ENCODE results near the gene TRPM8. TPM values are rescaled to one million over a fixed set of nuclear protein-coding genes. Genes with fewer than 3 reads are reported as not detected.

The TRPM8 gene
- total RNA-seq, 1 experiment from 2014 or later, result 3.9 TPM

GRCh38 chr2:234025466-234025865 lies 108.3 kb downstream of the TRPM8 start:
- Histone ChIP-seq H3K36me3 (ENCODE audit: control insufficient read depth, insufficient read depth, low read length) (no peaks in the 10 kb centered on the region), H3K27ac (ENCODE audit: low read length) (no peak overlapping the region), H3K4me1 (ENCODE audit: control insufficient read depth, insufficient read depth, low read length) (no peaks in the 10 kb centered on the region; the same call in 1 of the 2 replicates), H3K27me3 (ENCODE audit: control insufficient read depth, insufficient read depth, low read length) (no peaks in the 10 kb centered on the region), H3K4me3 (ENCODE audit: low read depth in 2 of 2, low read length in 2 of 2) (0 out of 4 replicates have a peak overlapping the region, but pooled peaks of 1 of the 2 experiments have one; percentile 5), H3K9me3 (ENCODE audit: control insufficient read depth, insufficient read depth, low read depth, low read length) (no peaks in the 10 kb centered on the region)
- in situ Hi-C loops (cut with HindIII; ENCODE audit: low pct_unique_long_range_greater_than_20kb, low sequenced_read_pairs), result no loop called here
- intact Hi-C loops (cut with micrococcal nuclease; ENCODE audit: unreplicated experiment), result no loop called here
- DNase-seq (ENCODE audit: low read depth, low spot score), result no peak
- no TSS peak for BruUV-seq (replicated peaks)
- ChIA-PET POLR2A (interaction anchor here (0.6 kb wide), 1 partner anchor 1491 kb away, joined by 10 read pairs; no protein-coding TSS in a partner anchor), CTCF (no interaction called here)
- no peak for TF ChIP-seq POLR2AphosphoS5 (IDR thresholded peaks at IDR 0.05; ENCODE audit: low read depth, low read length)
- no peak for TF ChIP-seq CTCF (IDR thresholded peaks at IDR 0.05)
- TF ChIP-seq SIN3A (IDR thresholded peaks at IDR 0.05; ENCODE audit: borderline replicate concordance, insufficient read depth, low read depth, low read length), result no peak
- TF ChIP-seq, protein P1, sequence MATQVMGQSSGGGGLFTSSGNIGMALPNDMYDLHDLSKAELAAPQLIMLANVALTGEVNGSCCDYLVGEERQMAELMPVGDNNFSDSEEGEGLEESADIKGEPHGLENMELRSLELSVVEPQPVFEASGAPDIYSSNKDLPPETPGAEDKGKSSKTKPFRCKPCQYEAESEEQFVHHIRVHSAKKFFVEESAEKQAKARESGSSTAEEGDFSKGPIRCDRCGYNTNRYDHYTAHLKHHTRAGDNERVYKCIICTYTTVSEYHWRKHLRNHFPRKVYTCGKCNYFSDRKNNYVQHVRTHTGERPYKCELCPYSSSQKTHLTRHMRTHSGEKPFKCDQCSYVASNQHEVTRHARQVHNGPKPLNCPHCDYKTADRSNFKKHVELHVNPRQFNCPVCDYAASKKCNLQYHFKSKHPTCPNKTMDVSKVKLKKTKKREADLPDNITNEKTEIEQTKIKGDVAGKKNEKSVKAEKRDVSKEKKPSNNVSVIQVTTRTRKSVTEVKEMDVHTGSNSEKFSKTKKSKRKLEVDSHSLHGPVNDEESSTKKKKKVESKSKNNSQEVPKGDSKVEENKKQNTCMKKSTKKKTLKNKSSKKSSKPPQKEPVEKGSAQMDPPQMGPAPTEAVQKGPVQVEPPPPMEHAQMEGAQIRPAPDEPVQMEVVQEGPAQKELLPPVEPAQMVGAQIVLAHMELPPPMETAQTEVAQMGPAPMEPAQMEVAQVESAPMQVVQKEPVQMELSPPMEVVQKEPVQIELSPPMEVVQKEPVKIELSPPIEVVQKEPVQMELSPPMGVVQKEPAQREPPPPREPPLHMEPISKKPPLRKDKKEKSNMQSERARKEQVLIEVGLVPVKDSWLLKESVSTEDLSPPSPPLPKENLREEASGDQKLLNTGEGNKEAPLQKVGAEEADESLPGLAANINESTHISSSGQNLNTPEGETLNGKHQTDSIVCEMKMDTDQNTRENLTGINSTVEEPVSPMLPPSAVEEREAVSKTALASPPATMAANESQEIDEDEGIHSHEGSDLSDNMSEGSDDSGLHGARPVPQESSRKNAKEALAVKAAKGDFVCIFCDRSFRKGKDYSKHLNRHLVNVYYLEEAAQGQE (IDR thresholded peaks at IDR 0.05; ENCODE audit: insufficient read depth in 1 of 2, low read depth in 2 of 2, low read length in 1 of 2), result no peak
- TF ChIP-seq TCF7L2 (IDR thresholded peaks at IDR 0.05; ENCODE audit: low read depth, low read length), result no peak
- no peak for ATAC-seq

GRCh38 chr2:234025891-234026401 lies 108.8 kb downstream of the TRPM8 start:
- no TSS peak for BruUV-seq (replicated peaks)
- Histone ChIP-seq H3K9me3 (ENCODE audit: control insufficient read depth, insufficient read depth, low read depth, low read length) (no peaks in the 10 kb centered on the region), H3K36me3 (ENCODE audit: control insufficient read depth, insufficient read depth, low read length) (no peaks in the 10 kb centered on the region), H3K27me3 (ENCODE audit: control insufficient read depth, insufficient read depth, low read length) (no peaks in the 10 kb centered on the region), H3K27ac (ENCODE audit: low read length) (no peak overlapping the region), H3K4me3 (ENCODE audit: low read depth in 2 of 2, low read length in 2 of 2) (0 out of 4 replicates have a peak overlapping the region, but pooled peaks of 1 of the 2 experiments have one; percentile 5), H3K4me1 (ENCODE audit: control insufficient read depth, insufficient read depth, low read length) (no peaks in the 10 kb centered on the region; the same call in 1 of the 2 replicates)
- intact Hi-C loops (cut with micrococcal nuclease; ENCODE audit: unreplicated experiment), result no loop called here
- in situ Hi-C loops (cut with HindIII; ENCODE audit: low pct_unique_long_range_greater_than_20kb, low sequenced_read_pairs), result no loop called here
- DNase-seq (ENCODE audit: low read depth, low spot score) (no peak), ATAC-seq (no peak)
- TF ChIP-seq, protein P1 (IDR thresholded peaks at IDR 0.05; ENCODE audit: insufficient read depth in 1 of 2, low read depth in 2 of 2, low read length in 1 of 2), result no peak
- TF ChIP-seq CTCF (IDR thresholded peaks at IDR 0.05) (no peak), TCF7L2 (IDR thresholded peaks at IDR 0.05; ENCODE audit: low read depth, low read length) (no peak), SIN3A (IDR thresholded peaks at IDR 0.05; ENCODE audit: borderline replicate concordance, insufficient read depth, low read depth, low read length) (no peak), POLR2AphosphoS5 (IDR thresholded peaks at IDR 0.05; ENCODE audit: low read depth, low read length) (no peak)
- ChIA-PET POLR2A (no interaction called here), CTCF (no interaction called here)

All from Panc1 (cell line).